GM12874 (cell line): Measurements from ENCODE around the gene OR6F1.

ENCODE experiments used
- CTCF ChIP-seq: IDR thresholded peaks from 2 replicates; pipeline ENCODE4 v1.5.1; 2011; ENCODE audit warnings: low read depth, mild to moderate bottlenecking, control low read depth, low read length, moderate library complexity; ENCODE audit not compliant: insufficient read depth

OR6F1 gene

GRCh38 chr1:247740721-247741120 lies 24.3 kb upstream of the OR6F1 start:
- TF ChIP-seq CTCF: no peak

- TF ChIP-seq CTCF: no peak
Observed at GRCh38 chr1:247738315-247738714, 21.9 kb upstream of the OR6F1 start, which contains the start of gene OR14K1. Gene OR14K1 (plus strand): TSS chr1:247738615. CDS start chr1:247738615, 0 bp downstream.

- TF ChIP-seq CTCF: no peak
Observed at GRCh38 chr1:247721222-247721621, 4.8 kb upstream of the OR6F1 start.

- no peak for TF ChIP-seq CTCF
Observed at GRCh38 chr1:247713753-247714152, 2.7 kb downstream of the OR6F1 start.

GRCh38 chr1:247701338-247701737 lies 15.1 kb downstream of the OR6F1 start:
- TF ChIP-seq CTCF: no peak

GRCh38 chr1:247681288-247681897 lies 35.1 kb downstream of the OR6F1 start:
- TF ChIP-seq CTCF: peak; percentile 84

GRCh38 chr1:247680171-247680570 lies 36.3 kb downstream of the OR6F1 start:
- TF ChIP-seq CTCF: no peak

- TF ChIP-seq CTCF: no peak
Observed at GRCh38 chr1:247679639-247680038, 36.8 kb downstream of the OR6F1 start, which contains the start of gene OR13G1. Gene OR13G1 (minus strand): TSS chr1:247679739. CDS start chr1:247673041, 6,698 bp downstream.
